Ovary (tissue), 9 donors: ENCODE measurements around the gene PHPT1. TPM values are rescaled to one million over a fixed set of nuclear protein-coding genes. Genes with fewer than 3 reads are reported as not detected.

ENCODE experiments used
- DNase-seq, 5 donors: peaks; one replicate each; pipeline ENCODE4 v3.0.0-alpha.2; 2019 to 2020
- H3K27ac ChIP-seq, 2 donors: fragments of 200-600 bp; one replicate each; pipeline versions ENCODE4 v1.5.1 to v1.8.0; 2019 to 2022
- H3K27me3 ChIP-seq: fragments of 200-600 bp; one replicate; pipeline ENCODE4 v1.8.0; 2022
- H3K36me3 ChIP-seq: fragments of 200-600 bp; sonication (generic); one replicate; pipeline ENCODE4 v1.5.1; 2019
- H3K4me1 ChIP-seq: one replicate; pipeline ENCODE4 v1.8.1; 2013; ENCODE audit warnings: mild to moderate bottlenecking, moderate library complexity; ENCODE audit not compliant: insufficient read depth
- H3K4me3 ChIP-seq: fragments of 200-600 bp; sonication (generic); one replicate; pipeline ENCODE4 v1.5.1; 2017
- H3K9me3 ChIP-seq, 2 donors: fragments of 200-600 bp in 1 of 2; sonication (generic) in 1 of 2; one replicate each; pipeline versions ENCODE4 v1.5.1 to v1.8.1; 2013 to 2019; ENCODE audit warnings: mild to moderate bottlenecking in 1 of 2, moderate library complexity in 1 of 2
- CTCF ChIP-seq, 3 donors: fragments of 450-650 bp in 2 of 3; fragments of 200-600 bp in 1 of 3; IDR thresholded peaks; one replicate each; pipeline versions ENCODE4 v1.5.1 to v1.8.0; 2016 to 2022; ENCODE audit warnings: antibody characterized with exemption in 3 of 3, mild to moderate bottlenecking in 1 of 3
- EP300 ChIP-seq: sonication (generic); formaldehyde crosslinking; IDR thresholded peaks from one replicate; pipeline ENCODE4 v1.6.1; 2017; ENCODE audit warnings: antibody characterized with exemption
- POLR2A ChIP-seq: fragments of 450-650 bp; IDR thresholded peaks from one replicate; pipeline ENCODE4 v1.6.1; 2017; ENCODE audit warnings: antibody characterized with exemption, mild to moderate bottlenecking, moderate library complexity
- WGBS, 3 donors: extraction: QIAGEN DNeasy Blood & Tissue Kit in 1 of 3; methylation state at CpG; one replicate each; pipeline versions ENCODE4 v1.1.5 to v1.1.7; 2013 to 2017; 5-methylcytosine and 5-hydroxymethylcytosine counted together
- intact Hi-C, 4 donors: fragments of 100-400 bp; cut with DNase I; formaldehyde crosslinking; loops; one replicate each; pipeline versions ENCODE4 v1.11.0 to v1.15.1; 2022 to 2023
- polyA plus RNA-seq, 2 donors: library from polyadenylated mRNA; stranded (reverse); fragments of 200-250 nt in 1 of 2; fragments of 350-450 nt in 1 of 2; fragmentation: Illumina TruSeq in 1 of 2; extraction: RNeasy Lipid Tissue Mini Kit (QIAGEN cat#74804) in 1 of 2; gene quantifications; one replicate each; pipeline ENCODE4 v1.2.3, GENCODE V29; 2013 to 2014
- total RNA-seq, 7 donors: library from RNA; depleted of rRNA in 2 of 7; stranded (reverse); fragments of >200 nt in 2 of 7; fragmentation: NEBNext Ultra II Directional in 3 of 7; extraction: Animal tissue kit (Norgen Biotek cat#: 25700) in 3 of 7; gene quantifications; one replicate each; pipeline versions ENCODE4 v1.1.0 to v1.2.4, GENCODE V29; 2016 to 2023
- donor health status: DM: no; HTN: no; CAD: no; lungs with moderate emphysema.
- donor health status: DM: no; HTN: no; CAD: no.
- donor health status: Bipolar disorder and iron deficiency.
- donor health status: DM: yes; HTN: yes; CAD: no.
- donor health status: DM: no; HTN: no; CAD: no.
- donor health status: DM: yes; HTN: yes; CAD: no.

The PHPT1 gene
- total and polyA plus RNA-seq, 9 donors = 18.1 to 132 (median 76.8) TPM

- intact Hi-C loops = no loop called here
- Histone ChIP-seq H3K4me1 (peaks cover 3% of the 10 kb centered on the region), H3K27ac (no peak overlapping the region), H3K4me3 (no peak overlapping the region), H3K9me3 (no peaks in the 10 kb centered on the region), H3K36me3 (no peaks in the 10 kb centered on the region), H3K27me3 (no peaks in the 10 kb centered on the region)
- TF ChIP-seq POLR2A (no peak), EP300 (no peak), CTCF (IDR thresholded peaks at IDR 0.05) (no peak)
- WGBS, 3 donors = 82 to 89% (median 85%) methylated on average over 30 of the region's 30 CpGs
- DNase-seq = peak in 1 of 5 donors; percentile 14
Measured at GRCh38 chr9:136823136-136824046, 25.8 kb upstream of the PHPT1 start.

- Histone ChIP-seq H3K4me1 (peaks cover 3% of the 10 kb centered on the region), H3K9me3 (no peaks in the 10 kb centered on the region), H3K36me3 (no peaks in the 10 kb centered on the region), H3K27ac (no peak overlapping the region), H3K4me3 (no peak overlapping the region), H3K27me3 (no peaks in the 10 kb centered on the region)
- TF ChIP-seq EP300 (no peak), CTCF (IDR thresholded peaks at IDR 0.05) (no peak), POLR2A (no peak)
- intact Hi-C loops = no loop called here
- peak in 2 of 5 donors; percentile 8 to 18 for DNase-seq
- WGBS, 3 donors = 74 to 83% (median 80%) methylated on average over 15 to 21 of the region's 21 CpGs
Measured at GRCh38 chr9:136824496-136825225, 24.5 kb upstream of the PHPT1 start.

GRCh38 chr9:136825295-136826187, 23.7 kb upstream of the PHPT1 start:
- intact Hi-C loops = no loop called here
- DNase-seq = peak in 3 of 5 donors; percentile 8 to 21 (median 14)

GRCh38 chr9:136826188-136826541, 23.0 kb upstream of the PHPT1 start:
- WGBS, 3 donors = 83 to 88% (median 85%) methylated on average over 16 to 17 of the region's 17 CpGs
- intact Hi-C loops = no loop called here
- Histone ChIP-seq H3K9me3 (no peaks in the 10 kb centered on the region), H3K4me1 (peaks cover under 1% of the 10 kb centered on the region), H3K36me3 (no peaks in the 10 kb centered on the region), H3K27me3 (no peaks in the 10 kb centered on the region), H3K27ac (no peak overlapping the region), H3K4me3 (no peak overlapping the region)
- DNase-seq = peak in 1 of 5 donors; percentile 10
- TF ChIP-seq POLR2A = no peak
- no peak for TF ChIP-seq CTCF (IDR thresholded peaks at IDR 0.05)
- no peak for TF ChIP-seq EP300

More at GRCh38 chr9:136825295-136826187, 23.7 kb upstream of the PHPT1 start:
- Histone ChIP-seq H3K9me3 (no peaks in the 10 kb centered on the region), H3K4me1 (peaks cover 3% of the 10 kb centered on the region), H3K36me3 (no peaks in the 10 kb centered on the region), H3K4me3 (no peak overlapping the region), H3K27ac (no peak overlapping the region), H3K27me3 (no peaks in the 10 kb centered on the region)
- TF ChIP-seq POLR2A = no peak
- WGBS, 3 donors = 86 to 88% (median 87%) methylated on average over 42 to 44 of the region's 44 CpGs
